ENCODE results near the gene TBC1D22B.
A peak's percentile ranks its signal among the peaks of the same experiment; 100 is the strongest.

The TBC1D22B gene

GRCh38 chr6:37347177-37347576, 89.6 kb downstream of the TBC1D22B start:
- no peak for TF ChIP-seq POLR2A (IDR thresholded peaks at IDR 0.05; ENCODE audit: low read length)
- no peak for TF ChIP-seq GATA1 (IDR thresholded peaks at IDR 0.05; ENCODE audit: low read depth, low read length)

DNA sequence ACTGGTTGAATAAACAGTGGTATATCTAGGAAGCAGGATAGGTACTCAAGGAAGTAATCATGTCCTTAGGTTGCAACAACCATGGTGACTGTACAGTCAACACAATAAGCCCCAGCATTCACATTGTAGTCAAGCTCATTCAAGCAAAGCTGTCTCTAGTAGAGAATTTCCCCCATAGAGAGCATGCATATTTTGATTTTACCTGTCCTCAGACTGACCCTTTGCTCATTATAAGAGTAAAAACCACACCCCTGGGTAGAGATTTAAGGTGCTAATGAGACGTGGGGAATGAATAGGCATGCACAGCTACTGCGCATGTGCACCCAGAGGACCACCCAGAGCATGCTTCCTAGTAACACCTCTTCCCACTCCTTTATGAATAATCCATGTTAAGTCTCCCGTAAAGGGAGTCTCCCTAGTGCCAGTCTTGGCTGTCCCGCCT, 90.1 kb downstream of the TBC1D22B start:
- no peak for TF ChIP-seq POLR2A (IDR thresholded peaks at IDR 0.05; ENCODE audit: low read length)
- no peak for TF ChIP-seq GATA1 (IDR thresholded peaks at IDR 0.05; ENCODE audit: low read depth, low read length)
- DNase-seq, result no peak

More at GRCh38 chr6:37347177-37347576, 89.6 kb downstream of the TBC1D22B start:
- DNase-seq, result no peak

- DNase-seq, result no peak
- TF ChIP-seq POLR2A (IDR thresholded peaks at IDR 0.05; ENCODE audit: low read length) (no peak), GATA1 (IDR thresholded peaks at IDR 0.05; ENCODE audit: low read depth, low read length) (no peak)
Measured at GRCh38 chr6:37351027-37351426, 93.5 kb downstream of the TBC1D22B start.

DNA sequence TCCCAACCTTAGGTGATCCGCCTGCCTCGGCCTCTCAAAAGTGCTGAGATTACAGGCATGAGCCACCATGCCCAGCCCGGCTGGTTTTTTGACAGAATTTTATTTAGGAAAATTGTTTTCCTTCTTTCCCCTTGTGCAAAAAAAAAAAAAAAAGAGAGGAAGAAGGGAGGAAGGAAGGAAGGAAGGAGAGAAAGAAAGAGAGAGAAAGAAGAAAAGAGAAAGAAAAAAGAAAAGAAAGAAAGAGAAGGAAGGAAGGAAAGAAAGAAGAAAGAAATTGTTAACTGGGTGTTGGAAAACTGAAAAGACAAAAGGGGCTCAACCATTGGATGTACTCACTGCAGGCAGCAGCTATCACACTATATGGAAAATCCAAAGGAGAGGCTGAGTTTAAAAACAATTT, 94.8 kb downstream of the TBC1D22B start:
- no peak for TF ChIP-seq POLR2A (IDR thresholded peaks at IDR 0.05; ENCODE audit: low read length)
- TF ChIP-seq GATA1 (IDR thresholded peaks at IDR 0.05; ENCODE audit: low read depth, low read length), result no peak
- no peak for DNase-seq

- peak; percentile 92 to 93 for DNase-seq
- TF ChIP-seq POLR2A (IDR thresholded peaks at IDR 0.05; ENCODE audit: low read length) (peak; percentile 61), GATA1 (IDR thresholded peaks at IDR 0.05; ENCODE audit: low read depth, low read length) (no peak)
Measured at GRCh38 chr6:37353761-37354525, 96.4 kb downstream of the TBC1D22B start, which contains the start of gene RNF8. Gene RNF8, plus strand, starts transcription at chr6:37353983. Its CDS starts 182 bp downstream, at chr6:37354165.

GRCh38 chr6:37354526-37355384, 97.2 kb downstream of the TBC1D22B start:
- TF ChIP-seq GATA1 (IDR thresholded peaks at IDR 0.05; ENCODE audit: low read depth, low read length) (no peak), POLR2A (IDR thresholded peaks at IDR 0.05; ENCODE audit: low read length) (no peak)
- DNase-seq, result peak; percentile 42 to 58

GRCh38 chr6:37357288-37357687, 99.7 kb downstream of the TBC1D22B start:
- DNase-seq, result no peak
- TF ChIP-seq GATA1 (IDR thresholded peaks at IDR 0.05; ENCODE audit: low read depth, low read length) (no peak), POLR2A (IDR thresholded peaks at IDR 0.05; ENCODE audit: low read length) (no peak)

DNA sequence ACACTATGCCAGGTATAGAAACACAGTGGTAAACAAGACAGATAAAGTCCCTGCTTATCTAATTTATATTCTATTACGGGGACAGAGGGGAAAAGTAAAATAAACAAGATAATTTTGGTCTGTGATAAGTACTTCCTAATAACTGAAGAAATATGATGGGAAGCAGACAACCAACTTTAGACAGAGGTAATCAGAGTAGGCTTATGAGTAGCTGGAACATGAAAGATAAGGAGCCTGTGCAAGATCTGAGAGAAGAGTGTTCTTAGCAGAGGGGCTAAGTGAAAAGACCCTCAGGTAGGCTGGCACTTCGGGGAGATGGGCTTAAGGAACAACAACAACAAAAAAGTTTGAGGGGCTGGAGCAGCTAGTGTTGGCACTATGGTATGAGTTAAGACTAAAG, 100.3 kb downstream of the TBC1D22B start:
- DNase-seq, result no peak
- TF ChIP-seq GATA1 (IDR thresholded peaks at IDR 0.05; ENCODE audit: low read depth, low read length) (no peak), POLR2A (IDR thresholded peaks at IDR 0.05; ENCODE audit: low read length) (no peak)

GRCh38 chr6:37359039-37359438, 101.5 kb downstream of the TBC1D22B start:
- TF ChIP-seq POLR2A (IDR thresholded peaks at IDR 0.05; ENCODE audit: low read length) (no peak), GATA1 (IDR thresholded peaks at IDR 0.05; ENCODE audit: low read depth, low read length) (no peak)

GRCh38 chr6:37362101-37362828, 104.7 kb downstream of the TBC1D22B start:
- peak in 1 of 2 experiments; percentile 23 for DNase-seq
- no peak for TF ChIP-seq GATA1 (IDR thresholded peaks at IDR 0.05; ENCODE audit: low read depth, low read length)
- no peak for TF ChIP-seq POLR2A (IDR thresholded peaks at IDR 0.05; ENCODE audit: low read length)

More at GRCh38 chr6:37359039-37359438, 101.5 kb downstream of the TBC1D22B start:
- DNase-seq, result no peak

DNA sequence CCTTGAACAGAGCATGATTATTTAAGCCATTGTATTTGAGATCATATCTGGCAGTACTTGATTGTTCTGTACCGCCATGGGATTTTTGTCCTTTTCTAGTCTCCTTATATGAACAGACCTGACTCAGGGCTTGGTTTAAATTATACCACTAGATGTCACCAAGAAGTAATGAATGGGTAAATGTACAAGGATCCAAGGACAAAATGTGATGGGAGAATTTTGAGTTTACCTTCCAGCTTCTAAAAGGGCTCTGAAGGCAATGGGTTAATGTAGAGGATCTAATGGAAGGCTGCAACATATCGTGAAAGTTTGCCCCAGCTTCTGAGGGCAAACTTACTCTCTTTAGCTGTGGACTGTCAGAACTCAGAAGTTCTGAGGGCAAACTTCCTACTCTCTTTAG, 108.2 kb downstream of the TBC1D22B start:
- TF ChIP-seq GATA1 (IDR thresholded peaks at IDR 0.05; ENCODE audit: low read depth, low read length) (no peak), POLR2A (IDR thresholded peaks at IDR 0.05; ENCODE audit: low read length) (no peak)
- peak; percentile 16 to 31 for DNase-seq

DNA sequence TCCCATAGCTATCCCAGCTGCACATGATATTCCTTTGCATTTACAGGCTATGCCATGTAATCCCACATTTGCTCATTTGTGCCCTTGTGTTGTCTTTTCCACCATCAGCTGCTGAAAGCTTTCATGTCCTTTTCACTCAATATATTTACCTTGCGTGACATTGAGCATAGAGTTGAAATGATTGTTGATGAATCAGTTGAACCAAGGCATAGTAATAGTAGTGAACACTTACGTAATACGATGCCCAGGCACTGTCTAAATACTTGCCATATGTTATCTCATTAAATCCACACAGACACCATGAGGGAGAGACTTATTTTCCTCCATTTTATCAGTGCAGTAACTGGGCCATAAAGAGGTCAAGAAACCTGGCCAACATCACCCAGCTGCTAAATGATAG, 109.3 kb downstream of the TBC1D22B start:
- TF ChIP-seq GATA1 (IDR thresholded peaks at IDR 0.05; ENCODE audit: low read depth, low read length), result no peak
- TF ChIP-seq POLR2A (IDR thresholded peaks at IDR 0.05; ENCODE audit: low read length), result no peak
- DNase-seq, result no peak

DNA sequence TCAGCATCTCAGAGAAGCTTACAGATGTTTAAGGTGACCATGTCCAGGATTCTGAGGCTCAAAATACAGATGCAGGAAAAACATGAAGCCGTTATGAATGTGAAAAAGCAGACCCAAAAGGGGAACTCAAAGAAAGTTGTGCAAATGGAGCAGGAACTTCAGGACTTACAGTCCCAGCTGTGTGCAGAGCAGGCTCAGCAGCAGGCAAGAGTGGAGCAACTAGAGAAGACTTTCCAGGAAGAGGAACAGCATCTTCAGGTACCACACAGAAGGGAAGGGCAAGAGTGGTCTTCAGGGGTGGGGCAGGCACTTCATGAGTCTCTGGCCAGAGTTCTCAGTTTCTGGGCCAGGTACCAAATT, 111.4 kb downstream of the TBC1D22B start:
- no peak for DNase-seq
- no peak for TF ChIP-seq POLR2A (IDR thresholded peaks at IDR 0.05; ENCODE audit: low read length)
